ENCODE results near the gene FRMD4A. TPM values are rescaled to one million over a fixed set of nuclear protein-coding genes. Genes with fewer than 3 reads are reported as not detected.

Gene FRMD4A
- total RNA-seq, 6 donors from 2014 or later, result 22.3 to 114 (median 52.3) TPM

GRCh38 chr10:13674645-13675588, 655.8 kb downstream of the FRMD4A start:
- WGBS, 2 donors, result 73% methylated on average over 20 of the region's 20 CpGs
- no peaks in the 10 kb centered on the region for H3K9me3 ChIP-seq
- H3K36me3 ChIP-seq, result peaks cover 0 to 28% (median 7%) of the 10 kb centered on the region in 4 donors
- ATAC-seq (ENCODE audit: low FRiP score in 2 of 2), result no peak
- DNase-seq, result no peak
- peak overlapping the region in 2 of 4 donors; percentile 10 to 17 for H3K27ac ChIP-seq
- peaks cover 0 to 5% (median under 1%) of the 10 kb centered on the region in 4 donors for H3K4me1 ChIP-seq
- H3K4me3 ChIP-seq, result no peak overlapping the region
- H3K27me3 ChIP-seq, result no peaks in the 10 kb centered on the region
- TF ChIP-seq, protein P1, sequence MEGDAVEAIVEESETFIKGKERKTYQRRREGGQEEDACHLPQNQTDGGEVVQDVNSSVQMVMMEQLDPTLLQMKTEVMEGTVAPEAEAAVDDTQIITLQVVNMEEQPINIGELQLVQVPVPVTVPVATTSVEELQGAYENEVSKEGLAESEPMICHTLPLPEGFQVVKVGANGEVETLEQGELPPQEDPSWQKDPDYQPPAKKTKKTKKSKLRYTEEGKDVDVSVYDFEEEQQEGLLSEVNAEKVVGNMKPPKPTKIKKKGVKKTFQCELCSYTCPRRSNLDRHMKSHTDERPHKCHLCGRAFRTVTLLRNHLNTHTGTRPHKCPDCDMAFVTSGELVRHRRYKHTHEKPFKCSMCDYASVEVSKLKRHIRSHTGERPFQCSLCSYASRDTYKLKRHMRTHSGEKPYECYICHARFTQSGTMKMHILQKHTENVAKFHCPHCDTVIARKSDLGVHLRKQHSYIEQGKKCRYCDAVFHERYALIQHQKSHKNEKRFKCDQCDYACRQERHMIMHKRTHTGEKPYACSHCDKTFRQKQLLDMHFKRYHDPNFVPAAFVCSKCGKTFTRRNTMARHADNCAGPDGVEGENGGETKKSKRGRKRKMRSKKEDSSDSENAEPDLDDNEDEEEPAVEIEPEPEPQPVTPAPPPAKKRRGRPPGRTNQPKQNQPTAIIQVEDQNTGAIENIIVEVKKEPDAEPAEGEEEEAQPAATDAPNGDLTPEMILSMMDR (IDR thresholded peaks at IDR 0.05), result no peak
- TF ChIP-seq POLR2AphosphoS5 (IDR thresholded peaks at IDR 0.05) (peak in 1 of 2 donors; percentile 18), EP300 (IDR thresholded peaks at IDR 0.05) (no peak), POLR2A (IDR thresholded peaks at IDR 0.05) (no peak)

DNA sequence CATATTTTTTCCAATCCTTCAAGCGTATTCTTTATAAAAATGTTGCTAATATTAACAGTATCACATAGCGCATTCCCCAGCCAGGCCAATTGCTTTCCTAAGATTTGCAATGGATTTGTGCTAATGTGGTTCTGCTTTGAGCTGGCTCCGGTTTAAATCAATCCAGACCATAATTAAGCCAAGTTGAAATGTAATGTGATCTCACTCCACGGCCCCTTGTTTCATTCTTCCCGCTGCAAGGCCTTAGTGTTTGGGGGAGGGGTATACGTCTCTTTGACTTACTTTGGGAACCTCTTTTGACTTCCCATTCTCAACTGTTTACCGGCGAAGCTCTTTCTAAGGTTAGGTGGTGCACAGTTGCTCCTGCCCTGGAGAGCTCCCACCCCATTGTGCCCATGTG, 657.6 kb downstream of the FRMD4A start:
- Histone ChIP-seq H3K36me3 (peaks cover 0 to 35% (median 11%) of the 10 kb centered on the region in 4 donors), H3K27ac (no peak overlapping the region), H3K4me1 (peaks cover 0 to 7% (median 3%) of the 10 kb centered on the region in 4 donors), H3K4me3 (no peak overlapping the region), H3K9me3 (no peaks in the 10 kb centered on the region), H3K27me3 (no peaks in the 10 kb centered on the region)
- ATAC-seq (ENCODE audit: low FRiP score in 2 of 2) (no peak), DNase-seq (no peak)
- 84 to 87% methylated on average over 8 of the region's 8 CpGs for WGBS, 2 donors
- TF ChIP-seq EP300 (IDR thresholded peaks at IDR 0.05) (no peak), POLR2A (IDR thresholded peaks at IDR 0.05) (no peak), POLR2AphosphoS5 (IDR thresholded peaks at IDR 0.05) (no peak)
- TF ChIP-seq, protein P1 (IDR thresholded peaks at IDR 0.05), result no peak

- Histone ChIP-seq H3K27me3 (no peaks in the 10 kb centered on the region), H3K4me3 (no peak overlapping the region), H3K9me3 (no peaks in the 10 kb centered on the region), H3K36me3 (peaks cover 0 to 36% (median 14%) of the 10 kb centered on the region in 4 donors), H3K27ac (no peak overlapping the region), H3K4me1 (peaks cover 0 to 7% (median 3%) of the 10 kb centered on the region in 4 donors)
- WGBS, 2 donors, result 73 to 79% methylated on average over 7 of the region's 7 CpGs
- ATAC-seq (ENCODE audit: low FRiP score in 2 of 2) (no peak), DNase-seq (no peak)
- TF ChIP-seq POLR2AphosphoS5 (IDR thresholded peaks at IDR 0.05) (no peak), POLR2A (IDR thresholded peaks at IDR 0.05) (no peak), EP300 (IDR thresholded peaks at IDR 0.05) (no peak)
- TF ChIP-seq, protein P1 (IDR thresholded peaks at IDR 0.05), result no peak
These were observed 658.2 kb downstream of the FRMD4A start for GRCh38 chr10:13672548-13672947.

DNA sequence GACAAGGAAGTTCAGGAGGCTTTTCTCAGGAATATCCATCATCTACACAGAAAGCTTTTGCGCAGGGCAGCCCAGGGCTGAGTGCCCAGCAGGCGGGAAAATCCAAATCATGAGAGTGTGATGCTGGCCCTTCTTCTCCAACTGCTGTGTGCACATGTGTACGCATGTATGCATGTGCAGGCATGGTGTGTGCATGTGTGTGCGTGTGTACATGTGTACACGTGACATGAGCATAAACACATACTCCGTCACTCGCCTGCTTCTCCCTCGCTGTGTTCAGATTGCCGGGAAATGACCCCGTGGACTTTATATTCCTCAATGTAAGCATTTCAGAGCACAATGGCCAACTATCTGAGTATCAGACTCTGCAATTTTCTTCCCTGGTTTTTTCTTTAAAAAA, 658.8 kb downstream of the FRMD4A start:
- TF ChIP-seq EP300 (IDR thresholded peaks at IDR 0.05) (no peak), POLR2AphosphoS5 (IDR thresholded peaks at IDR 0.05) (no peak), POLR2A (IDR thresholded peaks at IDR 0.05) (no peak)
- TF ChIP-seq, protein P1 (IDR thresholded peaks at IDR 0.05), result no peak
- Histone ChIP-seq H3K9me3 (no peaks in the 10 kb centered on the region), H3K27me3 (no peaks in the 10 kb centered on the region), H3K4me3 (no peak overlapping the region), H3K4me1 (peaks cover 0 to 7% (median 3%) of the 10 kb centered on the region in 4 donors), H3K36me3 (peaks cover 0 to 41% (median 16%) of the 10 kb centered on the region in 4 donors), H3K27ac (no peak overlapping the region)
- 87 to 91% methylated on average over 10 of the region's 10 CpGs for WGBS, 2 donors
- ATAC-seq (ENCODE audit: low FRiP score in 2 of 2), result no peak
- DNase-seq, result no peak

Data from upper lobe of left lung (tissue), 6 donors.